Right lung (tissue), 5 donors: Measurements from ENCODE around the gene CSTPP1. TPM values are rescaled to one million over a fixed set of nuclear protein-coding genes. Genes with fewer than 3 reads are reported as not detected.
A peak's percentile ranks its signal among the peaks of the same experiment; 100 is the strongest.
"Not testable (repeated sequence)": the region's sequence is repeated elsewhere in the genome, so short reads cannot be mapped to it uniquely, and the experiment has no call there.

ENCODE experiments used
- DNase-seq, 2 donors: peaks; one replicate each; pipeline ENCODE4 v3.0.0-alpha.2; 2013
- polyA plus RNA-seq, 5 donors: library from polyadenylated mRNA; unstranded; fragments of 120-200 nt; gene quantifications; one replicate each; pipeline versions ENCODE4 v1.2.1 to v1.2.3, GENCODE V29; 2013; ENCODE audit warnings: inconsistent platforms in 1 of 5, low replicate concordance in 1 of 5; ENCODE audit not compliant: insufficient read length in 5 of 5, insufficient read depth in 1 of 5

The CSTPP1 gene
- polyA plus RNA-seq, 5 donors: 43.7 to 52.7 (median 50.9) TPM

DNA sequence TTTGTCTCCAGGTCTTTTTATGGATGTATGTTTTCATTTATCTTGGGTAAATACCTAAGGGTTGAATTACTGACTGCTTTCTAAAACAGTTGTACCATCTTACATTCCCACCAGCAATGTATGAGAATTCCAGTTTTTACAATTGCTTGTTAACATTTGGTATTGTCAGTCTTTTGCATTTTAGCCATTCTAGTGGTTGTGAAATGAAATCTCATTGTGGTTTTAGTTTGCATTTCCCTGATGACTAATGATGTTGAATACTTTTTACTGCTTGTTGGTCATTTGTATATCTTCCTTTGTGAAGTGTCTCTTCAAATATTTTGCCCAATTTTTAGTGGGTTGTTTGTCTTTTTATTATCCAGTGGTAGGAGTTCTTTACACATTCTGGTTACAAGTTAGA, 147.4 kb downstream of the CSTPP1 start:
- no peak for DNase-seq

DNA sequence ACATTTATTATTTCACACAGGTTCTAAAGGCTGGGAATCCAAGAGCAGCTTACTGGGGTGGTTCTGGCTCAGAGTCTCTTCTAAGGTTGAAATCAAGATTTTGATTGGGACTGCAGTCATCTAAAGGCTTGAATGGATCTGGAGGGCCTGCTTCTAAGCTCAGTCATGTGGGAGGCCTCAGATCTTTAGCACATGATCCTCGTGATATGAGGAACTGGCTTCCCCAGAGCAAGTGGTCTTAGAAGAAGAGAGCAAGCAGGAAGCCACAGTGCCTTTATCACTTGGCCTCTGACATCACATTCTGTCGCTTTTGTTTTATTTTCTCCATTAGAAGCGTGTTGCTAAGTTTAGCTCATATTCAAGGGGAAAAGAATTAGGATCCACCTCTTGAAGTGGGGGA, 151.2 kb downstream of the CSTPP1 start:
- no peak for DNase-seq

DNA sequence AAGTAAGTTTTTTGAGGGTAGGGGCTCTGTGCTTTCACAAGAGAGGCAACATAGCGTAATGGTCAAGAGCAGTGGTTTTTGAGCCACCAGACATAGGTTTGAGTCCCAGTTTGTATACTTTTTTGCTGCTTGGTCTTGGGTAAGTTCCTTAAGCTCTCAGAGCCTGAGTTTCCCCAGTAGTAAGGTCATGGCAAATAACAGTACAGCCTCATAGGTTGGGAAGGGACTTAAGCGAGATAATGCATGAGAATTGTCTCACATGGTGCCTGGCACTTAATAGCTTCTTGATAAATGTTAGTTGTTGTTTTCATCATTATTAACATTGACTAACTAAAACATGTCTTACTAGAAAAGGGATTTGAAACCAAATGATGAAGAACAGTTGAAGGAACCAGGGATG, 157.0 kb downstream of the CSTPP1 start:
- DNase-seq: no peak

DNA sequence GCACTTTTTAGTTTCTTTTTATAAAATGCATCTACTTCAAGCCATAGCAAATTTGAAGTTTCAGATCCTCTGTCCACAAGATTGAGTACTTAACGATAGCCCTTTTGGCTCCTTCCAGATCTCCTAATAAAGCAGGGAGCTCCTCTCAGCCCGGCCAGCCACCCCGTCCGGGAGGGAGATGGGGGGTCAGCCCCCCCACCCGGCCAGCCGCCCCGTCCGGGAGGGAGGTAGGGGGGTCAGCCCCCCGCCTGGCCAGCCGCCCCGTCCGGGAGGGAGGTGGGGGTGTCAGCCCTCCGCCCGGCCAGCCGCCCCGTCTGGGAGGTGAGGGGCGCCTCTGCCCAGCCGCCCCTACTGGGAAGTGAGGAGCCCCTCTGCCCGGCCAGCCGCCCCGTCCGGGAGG, 160.3 kb downstream of the CSTPP1 start:
- DNase-seq: not testable (repeated sequence)

DNA sequence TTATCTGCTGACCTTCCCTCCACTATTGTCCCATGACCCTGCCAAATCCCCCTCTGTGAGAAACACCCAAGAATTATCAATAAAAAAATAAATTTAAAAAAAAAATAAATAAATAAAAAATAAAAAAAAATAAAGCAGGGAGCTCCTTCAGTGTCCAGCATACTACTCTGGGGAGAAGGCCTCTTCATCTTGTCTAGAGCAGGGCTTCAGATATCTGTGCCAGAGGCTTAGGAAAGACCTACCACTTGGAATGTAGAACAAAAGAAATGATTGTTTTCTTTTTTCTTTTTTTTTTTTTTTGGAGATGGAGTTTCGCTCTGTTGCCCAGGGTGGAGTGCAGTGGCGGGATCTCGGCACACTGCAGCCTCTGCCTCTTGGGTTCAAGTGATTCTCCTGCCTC, 161.7 kb downstream of the CSTPP1 start:
- not testable (repeated sequence) for DNase-seq

DNA sequence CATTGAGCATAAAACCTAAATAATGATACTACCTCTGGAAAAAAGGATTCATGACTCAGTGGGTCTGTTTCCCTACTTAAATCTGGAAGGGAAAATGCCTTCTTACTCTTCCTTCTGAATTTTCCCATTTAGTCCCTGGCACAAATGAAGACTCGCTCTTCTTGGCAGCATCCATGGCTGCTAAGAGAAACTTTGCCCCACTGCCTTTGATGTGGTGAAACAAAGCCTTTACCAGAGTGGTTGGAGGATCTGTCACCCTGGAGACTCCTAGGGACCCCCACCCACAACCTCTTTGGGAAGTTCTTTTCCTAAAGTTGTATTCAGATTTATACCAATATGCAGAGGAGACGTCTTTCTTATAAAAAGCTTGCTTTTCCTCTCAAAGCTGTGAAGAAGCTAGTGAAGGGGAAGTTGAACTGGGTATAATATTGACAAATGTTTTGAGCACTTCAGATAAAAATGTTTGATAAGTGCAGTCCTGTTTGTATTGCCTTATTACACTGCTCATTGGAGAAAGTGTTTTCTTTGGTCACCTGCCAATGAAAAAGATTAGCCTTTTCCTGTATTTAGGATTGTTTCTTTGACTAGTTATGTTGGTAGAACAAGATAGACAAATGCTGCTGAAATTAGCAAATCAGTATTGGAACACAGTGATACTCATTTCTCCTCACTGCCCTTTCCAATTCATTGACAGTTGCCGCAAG, 162.8 kb downstream of the CSTPP1 start:
- no peak for DNase-seq

DNA sequence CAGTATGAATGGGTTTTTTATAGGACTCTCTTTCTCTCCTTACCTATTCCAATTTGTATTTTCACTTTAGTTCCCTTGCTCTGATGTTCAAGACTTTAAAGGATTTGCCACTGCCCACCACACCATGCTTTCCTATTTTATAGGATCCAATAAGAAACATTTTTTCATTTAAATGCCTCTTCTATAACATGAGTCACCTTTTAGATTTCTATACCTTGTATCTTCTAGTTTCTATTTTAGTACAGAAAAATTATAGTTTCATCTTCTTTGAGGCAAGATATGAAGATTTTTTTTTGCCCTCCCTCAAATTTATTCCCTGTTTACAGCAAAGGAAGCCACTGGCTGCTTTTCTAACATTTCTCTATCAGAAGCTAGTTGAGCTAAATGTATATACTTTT, 163.4 kb downstream of the CSTPP1 start:
- DNase-seq: no peak

DNA sequence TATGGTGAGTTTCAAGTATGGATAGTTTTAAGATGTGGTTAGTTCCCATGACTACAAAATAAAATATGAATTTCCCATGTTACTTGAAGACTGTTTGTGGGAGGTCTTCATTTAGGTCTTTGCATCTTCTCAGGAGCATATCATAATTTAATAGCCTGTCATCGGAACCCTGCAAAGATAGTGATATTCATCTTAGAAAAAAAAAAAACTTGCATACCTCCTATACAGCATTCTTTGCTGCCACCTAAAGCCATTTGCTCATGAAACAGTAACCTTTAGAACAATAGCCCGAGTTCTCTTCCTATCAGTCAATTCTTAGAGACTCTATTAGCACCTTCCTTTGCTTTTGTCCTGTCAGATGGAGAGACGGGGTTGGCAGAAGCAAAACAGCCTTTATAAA, 164.8 kb downstream of the CSTPP1 start:
- no peak for DNase-seq

DNA sequence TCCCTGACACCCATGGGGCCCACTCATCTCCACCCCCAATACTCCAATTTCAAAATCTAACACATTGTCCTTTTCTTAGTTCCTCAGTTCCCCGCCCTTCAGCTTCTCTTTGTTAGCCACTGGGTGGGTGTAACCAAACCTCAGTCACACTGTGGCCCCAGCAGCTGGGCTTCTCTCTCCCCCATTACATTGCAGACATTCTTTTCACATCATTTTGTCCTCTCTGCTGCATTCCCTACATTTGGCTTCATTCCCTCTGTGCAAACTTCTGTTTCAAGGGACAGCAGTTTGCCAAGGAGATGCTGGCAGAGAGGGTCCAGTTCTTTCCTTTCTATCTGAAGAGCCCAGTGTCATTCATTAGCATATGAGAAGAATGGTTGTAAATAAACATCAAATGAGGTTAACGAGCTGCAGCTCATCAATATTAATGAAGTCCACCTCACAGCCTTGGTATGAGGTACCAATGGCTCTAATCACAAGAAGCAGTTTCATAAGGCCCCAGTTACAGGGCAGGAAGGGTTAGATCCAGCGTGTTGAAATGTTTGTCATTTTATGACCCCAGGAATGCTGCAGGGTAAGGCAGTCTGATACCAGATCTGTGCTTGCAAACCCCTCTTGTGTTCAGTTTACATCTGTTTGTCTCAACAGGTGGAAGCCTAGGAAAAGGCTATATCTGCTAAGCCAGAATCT, 167.8 kb downstream of the CSTPP1 start:
- DNase-seq: no peak

DNA sequence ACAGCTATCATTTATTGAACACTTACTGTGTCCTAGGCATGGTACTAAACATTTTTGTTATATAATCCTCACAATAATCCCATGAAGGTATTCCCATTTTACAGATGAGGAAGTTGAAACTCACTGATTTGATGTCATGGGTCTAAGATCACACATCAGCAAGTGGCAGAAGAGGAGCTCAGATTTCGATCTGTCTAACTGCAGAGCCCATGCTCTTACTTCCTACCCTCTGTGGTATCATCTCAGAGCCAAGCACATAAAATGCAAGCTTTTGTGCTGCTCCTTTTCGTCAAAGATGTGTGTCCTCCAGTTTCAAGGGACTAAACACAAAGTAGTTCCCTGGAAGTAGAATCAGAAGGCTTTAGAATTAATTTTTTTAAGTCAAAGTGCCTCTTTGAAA, 169.0 kb downstream of the CSTPP1 start:
- no peak for DNase-seq

DNA sequence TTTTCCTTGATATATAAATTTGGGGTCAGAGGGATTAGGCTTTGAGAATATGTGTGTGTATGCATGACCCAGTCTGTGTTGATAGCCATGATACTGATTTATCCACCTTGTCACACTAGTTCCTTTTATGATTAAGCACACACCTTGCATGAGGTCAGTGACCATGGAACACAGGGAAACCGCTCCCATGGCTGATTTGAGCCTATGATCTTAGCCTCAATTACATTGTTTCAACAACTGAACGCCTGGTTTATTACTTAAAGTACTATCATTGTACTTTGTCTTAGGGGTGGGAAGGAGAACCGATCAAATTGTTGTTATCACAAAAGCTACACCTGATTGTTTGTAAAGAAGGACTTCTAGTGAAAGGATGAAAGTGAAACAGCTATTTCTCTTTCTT, 169.4 kb downstream of the CSTPP1 start:
- DNase-seq: no peak

DNA sequence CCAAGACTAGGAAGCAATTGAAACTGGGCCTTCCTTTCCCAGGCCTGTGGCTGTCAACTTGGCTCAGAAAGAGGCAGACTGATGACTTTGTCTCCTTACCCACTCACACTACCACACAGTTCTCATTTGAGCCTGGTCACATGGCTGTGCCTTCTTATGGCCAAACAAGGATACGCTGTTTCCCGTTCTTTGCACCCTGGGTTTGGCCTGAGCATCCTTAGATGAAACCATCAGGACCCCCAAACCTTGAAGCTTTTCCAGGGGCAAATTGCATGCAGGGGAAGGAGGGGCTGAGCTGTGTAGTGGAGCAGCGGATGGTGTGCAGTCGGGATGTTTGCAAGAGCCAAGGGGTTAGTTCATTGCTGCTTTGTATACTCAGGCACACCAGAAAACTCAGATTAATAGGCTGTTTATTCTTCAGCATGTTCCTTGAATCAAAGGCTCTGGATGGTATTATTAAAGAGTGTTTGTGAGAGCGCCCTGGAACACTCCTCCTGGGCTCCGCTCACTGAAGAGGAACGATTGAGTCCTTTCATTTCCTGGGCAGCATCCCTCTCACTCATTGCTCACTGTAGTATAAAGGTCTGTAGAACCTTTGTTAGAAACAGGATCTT, 170.3 kb downstream of the CSTPP1 start:
- no peak for DNase-seq

DNA sequence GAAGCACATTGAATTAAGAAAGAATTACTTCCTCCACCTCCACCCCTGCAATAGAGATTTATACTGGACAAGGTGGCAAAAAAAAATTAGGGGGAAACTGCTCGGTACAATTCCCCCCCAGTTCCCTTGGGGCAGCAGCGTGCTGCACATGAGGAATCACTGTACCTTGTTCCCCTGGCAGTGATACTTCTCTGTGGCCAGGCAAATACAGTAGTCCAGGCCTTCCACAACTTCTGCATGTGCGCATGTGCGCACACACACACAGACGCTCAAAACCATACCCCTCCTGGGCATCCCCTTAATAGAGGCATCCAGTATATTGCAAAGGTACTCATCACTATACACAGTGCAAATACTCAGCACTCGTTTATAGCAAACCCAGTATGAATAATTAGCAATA, 171.2 kb downstream of the CSTPP1 start:
- DNase-seq: no peak

DNA sequence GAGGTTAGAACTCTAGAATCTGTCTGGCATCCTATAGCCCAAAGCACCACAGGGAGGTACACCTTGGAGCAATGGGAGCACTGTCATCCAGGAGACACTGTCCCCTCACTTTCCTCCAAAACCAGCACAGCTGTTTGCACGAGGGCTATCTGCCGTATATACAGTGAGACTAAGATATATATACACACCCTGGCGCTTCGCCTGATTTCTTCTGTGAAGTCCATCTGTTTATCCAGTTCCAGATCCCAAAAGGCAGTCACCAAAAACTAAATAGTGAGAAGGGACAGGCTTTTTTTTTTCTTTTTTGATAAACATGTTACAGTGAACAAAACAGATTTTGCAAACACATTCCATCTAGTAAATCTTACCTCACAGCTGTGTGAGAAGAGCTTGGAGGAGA, 171.7 kb downstream of the CSTPP1 start:
- DNase-seq: peak; percentile 74

DNA sequence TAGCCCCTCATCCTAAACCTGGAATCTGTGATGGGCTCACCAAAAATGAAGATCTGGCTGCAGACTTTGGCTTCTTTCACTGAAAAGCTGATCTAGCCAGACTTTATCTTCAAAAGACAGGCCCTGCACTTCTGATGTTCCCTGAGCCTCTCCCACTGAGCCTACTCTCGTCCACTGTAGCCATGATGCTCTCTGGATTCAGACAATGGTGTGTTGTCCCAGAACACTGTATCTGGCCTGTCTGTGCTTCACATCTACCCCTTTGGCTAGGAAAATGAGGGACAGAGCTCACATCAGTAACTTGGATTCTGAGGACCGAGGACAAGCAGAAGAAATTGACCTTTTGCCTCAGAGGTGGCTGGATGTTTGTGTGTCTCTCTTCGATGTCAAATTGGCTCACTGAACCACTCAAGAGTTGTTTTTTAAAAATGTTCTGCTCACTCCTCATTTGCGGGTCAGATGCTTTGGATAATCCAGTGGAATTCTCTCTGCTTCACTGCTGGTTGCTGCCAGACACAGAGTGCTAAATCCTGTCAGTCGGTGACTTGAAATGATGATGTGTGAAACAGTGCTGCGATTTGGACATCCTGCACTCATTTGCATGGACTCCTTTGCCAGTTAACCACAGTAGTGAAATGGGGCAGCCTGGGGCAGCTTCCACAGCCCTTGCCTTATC, 172.6 kb downstream of the CSTPP1 start:
- DNase-seq: peak; percentile 81 to 86

DNA sequence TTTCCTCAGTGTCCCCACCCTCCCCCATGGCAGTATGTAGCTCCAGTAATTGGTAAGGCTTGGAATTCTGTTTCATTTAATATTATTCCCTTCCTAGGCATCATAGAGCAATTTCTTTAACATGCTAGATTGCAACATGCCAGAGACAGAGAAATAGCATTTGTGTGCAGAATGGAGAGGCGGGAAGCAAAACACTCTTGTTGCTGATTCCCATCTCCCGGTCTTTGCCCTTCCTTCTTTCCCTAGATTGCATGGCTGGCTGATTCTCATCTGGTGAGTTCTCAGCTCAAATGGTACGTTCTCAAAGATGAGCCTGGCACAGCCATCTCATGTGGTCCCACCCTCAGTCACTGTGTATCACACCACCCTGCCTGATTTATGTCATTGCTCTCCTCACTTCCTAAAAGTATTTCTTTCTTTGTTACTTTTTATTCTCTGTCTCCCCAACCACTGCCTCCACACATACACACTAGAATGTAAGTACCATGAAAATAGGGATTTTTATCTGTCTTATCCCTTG, 173.2 kb downstream of the CSTPP1 start:
- DNase-seq: no peak

DNA sequence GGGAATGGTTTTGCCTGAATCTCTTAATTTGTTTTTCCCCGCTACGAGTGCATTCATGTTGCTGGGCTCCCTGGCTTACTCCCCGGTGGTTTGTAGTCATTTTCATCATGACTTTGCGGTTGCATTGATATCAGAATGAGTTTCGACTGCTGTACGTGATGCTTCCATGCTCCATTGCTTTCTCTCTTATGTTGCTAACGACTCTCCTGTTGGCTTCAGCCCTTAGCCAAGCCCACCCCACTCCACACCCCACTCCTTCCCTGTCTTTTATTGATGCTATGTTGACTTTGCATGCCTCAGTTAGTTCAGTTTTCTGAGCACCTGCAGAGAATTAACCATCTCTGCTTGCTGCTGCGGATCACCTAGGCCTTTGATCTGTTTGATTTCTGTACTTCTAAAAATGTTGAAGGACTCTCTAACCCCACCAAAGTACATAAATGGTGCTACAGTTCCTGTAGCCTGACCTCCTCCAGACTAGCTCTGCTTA, 174.8 kb downstream of the CSTPP1 start:
- no peak for DNase-seq

DNA sequence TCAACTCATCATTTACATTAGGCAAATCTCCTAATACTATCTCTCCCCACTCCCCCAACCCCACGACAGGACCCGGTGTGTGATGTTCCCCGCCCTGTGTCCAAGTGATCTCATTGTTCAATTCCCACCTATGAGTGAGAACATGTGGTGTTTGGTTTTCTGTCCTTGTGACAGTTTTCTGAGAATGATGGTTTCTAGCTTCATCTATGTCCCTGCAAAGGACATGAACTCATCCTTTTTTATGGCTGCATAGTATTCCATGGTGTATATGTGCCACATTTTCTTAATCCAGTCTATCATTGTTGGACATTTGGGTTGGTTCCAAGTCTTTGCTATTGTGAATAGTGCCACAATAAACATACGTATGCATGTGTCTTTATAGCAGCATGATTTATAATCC, 176.4 kb downstream of the CSTPP1 start:
- not testable (repeated sequence) for DNase-seq

DNA sequence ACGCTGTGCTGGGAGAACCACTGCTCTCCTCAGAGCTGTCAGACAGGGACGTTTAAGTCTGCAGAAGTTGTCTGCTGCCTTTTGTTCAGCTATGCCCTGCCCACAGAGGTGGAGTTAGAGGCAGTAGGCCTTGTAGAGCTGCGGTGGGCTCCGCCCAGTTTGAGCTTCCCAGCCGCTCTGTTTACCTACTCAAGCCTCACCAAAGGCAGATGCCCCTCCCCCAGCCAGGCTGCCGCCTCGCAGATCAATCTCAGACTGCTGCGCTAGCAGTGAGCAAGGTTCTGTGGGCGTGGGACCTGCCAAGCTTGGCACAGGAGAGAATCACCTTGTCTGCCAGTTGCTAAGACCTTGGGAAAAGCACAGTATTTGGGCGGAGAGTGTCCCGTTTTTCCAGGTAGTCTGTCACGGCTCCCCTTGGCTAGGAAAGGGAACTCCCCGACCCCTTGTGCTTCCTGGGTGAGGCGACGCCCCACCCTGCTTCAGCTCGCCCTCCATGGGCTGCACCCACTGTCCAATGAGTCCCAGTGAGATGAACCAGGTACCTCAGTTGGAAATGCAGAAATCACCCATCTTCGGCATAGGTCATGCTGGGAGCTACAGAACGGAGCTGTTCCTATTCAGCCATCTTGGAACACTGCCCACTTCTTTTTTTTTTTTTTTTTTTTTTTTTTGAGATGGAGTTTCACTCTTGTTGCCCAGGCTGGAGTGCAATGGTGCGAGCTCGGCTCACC, 182.6 kb downstream of the CSTPP1 start:
- not testable (repeated sequence) for DNase-seq

DNA sequence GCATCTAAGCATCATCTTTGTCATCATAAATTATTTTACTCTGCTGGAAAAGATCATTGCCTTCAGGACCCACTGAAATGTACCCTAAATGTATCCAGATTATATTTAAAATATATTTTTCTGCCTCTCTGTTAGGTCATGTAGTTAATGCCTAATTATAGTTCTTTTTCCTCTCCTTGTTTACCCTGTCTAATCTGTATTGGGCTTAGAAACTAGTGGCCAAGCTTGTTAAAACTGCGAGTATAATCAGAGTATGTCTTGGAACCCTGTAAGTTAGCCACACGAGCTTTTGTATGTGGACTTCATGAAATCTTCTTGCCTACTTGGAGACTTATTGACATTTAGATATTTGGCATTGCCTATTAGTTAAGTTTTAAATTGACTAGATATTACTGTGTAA, 184.5 kb downstream of the CSTPP1 start:
- no peak for DNase-seq

DNA sequence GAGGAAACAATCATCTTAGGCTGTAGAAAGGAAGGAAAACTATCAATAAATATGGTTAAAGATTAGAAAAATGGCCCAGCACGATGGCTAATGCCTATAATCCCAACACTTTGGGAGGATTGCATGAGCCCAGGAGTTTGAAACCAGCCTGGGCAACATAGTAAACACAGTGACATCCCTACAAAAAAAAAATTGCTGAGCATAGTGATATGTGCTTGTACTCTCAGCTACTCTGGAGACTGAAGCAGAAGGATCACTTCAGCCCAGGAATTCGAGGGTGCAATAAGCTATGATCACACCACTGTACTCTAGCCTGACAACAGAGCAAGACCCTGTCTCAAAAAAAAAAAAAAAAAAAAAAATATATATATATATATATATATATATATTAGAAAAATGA, 185.2 kb downstream of the CSTPP1 start:
- no peak for DNase-seq

DNA sequence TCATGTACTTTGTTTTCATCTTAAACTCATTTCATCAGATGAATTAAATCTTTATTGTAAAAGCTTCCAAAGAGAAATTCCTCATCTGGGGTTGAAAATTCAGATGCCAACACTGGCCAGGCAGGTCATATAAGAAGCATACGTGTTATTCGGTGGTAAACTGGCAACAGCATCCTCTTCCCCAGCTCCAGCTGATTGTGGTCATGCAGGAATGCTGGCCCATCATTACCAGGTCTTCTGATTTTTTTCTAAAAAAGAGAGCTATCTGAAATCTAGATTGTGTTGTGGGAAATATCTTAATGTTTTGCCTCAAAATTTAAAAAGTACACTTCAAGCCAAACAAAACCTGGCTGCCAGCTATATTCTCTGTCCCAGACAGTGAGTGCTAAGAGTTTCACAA, 186.5 kb downstream of the CSTPP1 start:
- no peak for DNase-seq
